GM10248 (cell line): ENCODE data around the gene PANK1.

ENCODE experiments used
- CTCF ChIA-PET: fragments of 300-600 bp; sonication (Branson Sonifier 250); formaldehyde crosslinking; extraction: SDS; loops from one replicate; lab custom pipeline; 2021; ENCODE audit warnings: antibody characterized with exemption; lab: Yijun Ruan, JAX
- POLR2A ChIA-PET: fragments of 350-650 bp; sonication (Branson Sonifier 250); formaldehyde crosslinking; extraction: SDS; loops from one replicate; lab custom pipeline; 2020; ENCODE audit warnings: antibody characterized with exemption; lab: Yijun Ruan, JAX
- DNase-seq: peaks from one replicate; pipeline ENCODE4 v3.0.0; 2012; ENCODE audit errors: extremely low spot score
- CTCF ChIP-seq: IDR thresholded peaks from 2 replicates; pipeline ENCODE4 v1.5.1; 2012; ENCODE audit warnings: mild to moderate bottlenecking, low read depth; ENCODE audit errors: extremely low read depth, missing control alignments, control extremely low read depth

PANK1 gene

GRCh38 chr10:89582022-89582421, 63.0 kb downstream of the PANK1 start:
- POLR2A ChIA-PET = no interaction called here
- no peak for DNase-seq

DNA sequence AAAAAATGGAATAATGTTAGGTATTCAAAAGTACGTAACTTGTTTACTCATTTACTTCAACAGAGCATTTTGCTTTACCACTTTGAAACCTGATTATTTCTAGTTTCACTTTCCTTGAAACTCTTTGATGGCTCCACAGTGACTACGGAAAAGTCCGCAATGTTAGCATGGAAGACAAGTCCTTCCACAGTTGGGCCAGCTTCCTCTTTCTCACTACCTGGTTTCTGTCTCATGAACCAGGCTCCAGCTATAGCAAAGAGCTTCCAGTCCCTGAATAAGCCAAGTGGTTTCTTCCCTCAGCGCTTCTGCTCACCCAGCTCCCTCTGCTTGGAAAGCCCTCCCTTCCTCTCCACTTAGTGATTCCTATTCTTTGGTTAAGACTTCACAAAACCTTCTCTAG, 64.8 kb downstream of the PANK1 start:
- no peak for DNase-seq
- CTCF ChIA-PET = interaction anchor here (1.4 kb wide), 1 partner anchor 16 kb away, joined by 3 read pairs; no protein-coding TSS in a partner anchor
- no peak for TF ChIP-seq CTCF
- POLR2A ChIA-PET = no interaction called here

More at GRCh38 chr10:89582022-89582421, 63.0 kb downstream of the PANK1 start:
- CTCF ChIA-PET = interaction anchor here (0.8 to 0.9 kb wide), 2 partner anchors 11 to 21 kb away, joined by 3 to 4 read pairs; no protein-coding TSS in a partner anchor
- no peak for TF ChIP-seq CTCF

DNA sequence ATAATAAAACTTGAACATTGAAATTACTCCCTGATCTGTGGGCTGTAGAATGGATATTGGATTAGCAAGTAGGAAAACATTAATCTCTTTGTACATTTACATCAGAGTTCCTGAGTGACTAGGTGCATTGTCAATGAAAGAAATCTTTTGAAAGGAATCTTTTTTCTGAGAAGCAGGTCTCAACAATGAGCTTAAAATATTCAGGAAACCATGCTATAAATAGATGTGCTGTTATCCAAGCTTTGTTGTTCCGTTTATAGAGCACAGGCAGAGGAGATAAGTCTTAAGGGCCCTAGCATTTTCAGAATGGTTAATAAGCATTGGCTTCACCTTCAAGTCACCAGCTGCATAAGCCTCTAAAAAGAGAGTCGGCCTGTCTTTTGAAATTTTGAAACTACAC, 68.3 kb downstream of the PANK1 start:
- ChIA-PET POLR2A (no interaction called here), CTCF (interaction anchor here (1.1 to 1.6 kb wide), 2 partner anchors 9 to 359 kb away, joined by 3 to 4 read pairs; no protein-coding TSS in a partner anchor)
- no peak for DNase-seq
- no peak for TF ChIP-seq CTCF

DNA sequence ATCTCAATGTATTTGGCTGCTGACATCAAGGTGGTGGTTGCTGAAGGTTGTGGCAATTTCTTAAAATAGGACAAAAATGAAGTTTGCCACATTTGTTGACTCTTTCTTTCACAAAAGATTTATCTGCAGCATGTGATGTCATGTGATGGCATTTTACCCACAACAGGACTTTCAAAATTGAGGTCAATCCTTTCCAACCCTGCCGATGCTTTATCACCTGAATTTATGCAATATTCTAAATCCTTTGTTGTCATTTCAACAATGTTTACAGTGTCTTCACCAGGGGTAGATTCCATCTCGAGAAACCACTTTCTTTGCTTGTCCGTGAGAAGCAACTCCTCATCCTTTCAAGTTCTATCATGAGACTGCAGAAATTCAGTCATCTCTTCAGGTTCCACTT, 69.0 kb downstream of the PANK1 start:
- no peak for TF ChIP-seq CTCF
- ChIA-PET POLR2A (no interaction called here), CTCF (no interaction called here)
- DNase-seq = no peak

DNA sequence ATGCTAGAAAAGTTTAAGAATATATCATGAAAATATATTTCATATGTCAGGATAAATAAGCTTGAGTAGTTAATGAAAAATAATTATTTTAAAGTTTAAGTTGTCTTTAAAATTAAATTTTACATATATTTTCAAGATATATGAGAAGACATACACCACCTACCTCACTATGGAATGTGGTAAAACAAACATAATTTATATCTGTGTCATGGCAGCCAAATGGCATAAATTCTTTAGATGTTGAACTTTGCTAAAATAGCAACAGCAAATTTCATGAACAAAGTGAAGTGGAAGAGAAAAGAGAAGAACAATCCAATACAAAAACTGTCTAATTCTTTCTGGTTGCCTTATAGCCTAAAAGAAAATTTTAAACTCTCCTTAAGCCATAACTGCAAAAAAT, 70.0 kb downstream of the PANK1 start:
- DNase-seq = no peak
- ChIA-PET CTCF (no interaction called here), POLR2A (no interaction called here)
- no peak for TF ChIP-seq CTCF

DNA sequence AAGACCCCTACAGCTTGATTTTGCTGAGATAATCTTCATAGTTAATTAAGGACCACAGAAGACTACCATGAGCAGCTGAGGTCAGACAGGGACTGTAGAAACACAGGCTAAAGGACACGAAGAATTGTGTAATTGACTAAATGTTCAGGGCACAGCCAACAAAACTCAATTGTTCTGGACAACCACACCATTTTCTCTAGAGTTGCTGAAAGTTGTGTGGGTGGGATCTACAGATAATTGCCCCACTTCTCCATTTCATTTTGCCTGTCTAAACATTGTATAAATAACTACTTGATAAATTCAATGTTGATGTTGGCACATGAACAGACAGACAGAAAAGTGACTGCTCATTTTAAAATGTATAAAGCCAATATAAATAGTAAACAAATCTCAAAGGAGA, 70.7 kb downstream of the PANK1 start:
- POLR2A ChIA-PET = no interaction called here
- no peak for TF ChIP-seq CTCF
- CTCF ChIA-PET = no interaction called here
- no peak for DNase-seq
